Measurements from ENCODE around the gene STH. TPM values are rescaled to one million over a fixed set of nuclear protein-coding genes. Genes with fewer than 3 reads are reported as not detected.

Gene STH
- total RNA-seq, 4 donors from 2014 or later: not detected

DNA sequence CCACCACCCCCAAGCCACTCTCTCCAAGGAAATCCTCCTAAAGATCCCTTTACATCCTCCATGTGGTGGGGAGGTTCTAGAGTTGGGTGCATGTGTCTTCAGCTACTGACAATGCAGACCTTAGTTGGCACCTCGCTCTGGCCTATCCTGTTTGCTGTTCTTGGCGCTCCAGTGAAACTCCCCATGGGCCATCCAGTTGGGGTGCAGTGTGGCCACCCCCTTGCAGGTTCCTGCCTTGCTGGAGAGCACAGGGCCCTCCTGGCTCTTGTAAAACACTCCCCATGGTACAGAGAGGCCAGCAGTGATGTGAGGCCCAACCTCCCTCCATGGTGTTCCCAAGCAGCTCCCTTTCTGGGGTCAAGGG lies 22.7 kb upstream of the STH start:
- H3K27ac ChIP-seq (replicated peaks in 1 of 4): no peak overlapping the region
- H3K4me3 ChIP-seq: no peak overlapping the region
- no peaks in the 10 kb centered on the region for H3K9me3 ChIP-seq
- WGBS: 94% methylated on average over 2 of the region's 2 CpGs
- no peaks in the 10 kb centered on the region for H3K27me3 ChIP-seq
- no peak for DNase-seq (ENCODE audit: extremely low spot score)
- TF ChIP-seq POLR2A (IDR thresholded peaks at IDR 0.05; ENCODE audit: low read depth) (no peak), POLR2AphosphoS5 (IDR thresholded peaks at IDR 0.05) (no peak), EP300 (IDR thresholded peaks at IDR 0.05) (no peak)
- TF ChIP-seq, protein P1, sequence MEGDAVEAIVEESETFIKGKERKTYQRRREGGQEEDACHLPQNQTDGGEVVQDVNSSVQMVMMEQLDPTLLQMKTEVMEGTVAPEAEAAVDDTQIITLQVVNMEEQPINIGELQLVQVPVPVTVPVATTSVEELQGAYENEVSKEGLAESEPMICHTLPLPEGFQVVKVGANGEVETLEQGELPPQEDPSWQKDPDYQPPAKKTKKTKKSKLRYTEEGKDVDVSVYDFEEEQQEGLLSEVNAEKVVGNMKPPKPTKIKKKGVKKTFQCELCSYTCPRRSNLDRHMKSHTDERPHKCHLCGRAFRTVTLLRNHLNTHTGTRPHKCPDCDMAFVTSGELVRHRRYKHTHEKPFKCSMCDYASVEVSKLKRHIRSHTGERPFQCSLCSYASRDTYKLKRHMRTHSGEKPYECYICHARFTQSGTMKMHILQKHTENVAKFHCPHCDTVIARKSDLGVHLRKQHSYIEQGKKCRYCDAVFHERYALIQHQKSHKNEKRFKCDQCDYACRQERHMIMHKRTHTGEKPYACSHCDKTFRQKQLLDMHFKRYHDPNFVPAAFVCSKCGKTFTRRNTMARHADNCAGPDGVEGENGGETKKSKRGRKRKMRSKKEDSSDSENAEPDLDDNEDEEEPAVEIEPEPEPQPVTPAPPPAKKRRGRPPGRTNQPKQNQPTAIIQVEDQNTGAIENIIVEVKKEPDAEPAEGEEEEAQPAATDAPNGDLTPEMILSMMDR (IDR thresholded peaks at IDR 0.05): no peak
- H3K4me1 ChIP-seq: peaks cover 0 to 13% (median 8%) of the 10 kb centered on the region in 4 donors
- intact Hi-C loops (cut with DNase I): no loop called here
- no peaks in the 10 kb centered on the region for H3K36me3 ChIP-seq

DNA sequence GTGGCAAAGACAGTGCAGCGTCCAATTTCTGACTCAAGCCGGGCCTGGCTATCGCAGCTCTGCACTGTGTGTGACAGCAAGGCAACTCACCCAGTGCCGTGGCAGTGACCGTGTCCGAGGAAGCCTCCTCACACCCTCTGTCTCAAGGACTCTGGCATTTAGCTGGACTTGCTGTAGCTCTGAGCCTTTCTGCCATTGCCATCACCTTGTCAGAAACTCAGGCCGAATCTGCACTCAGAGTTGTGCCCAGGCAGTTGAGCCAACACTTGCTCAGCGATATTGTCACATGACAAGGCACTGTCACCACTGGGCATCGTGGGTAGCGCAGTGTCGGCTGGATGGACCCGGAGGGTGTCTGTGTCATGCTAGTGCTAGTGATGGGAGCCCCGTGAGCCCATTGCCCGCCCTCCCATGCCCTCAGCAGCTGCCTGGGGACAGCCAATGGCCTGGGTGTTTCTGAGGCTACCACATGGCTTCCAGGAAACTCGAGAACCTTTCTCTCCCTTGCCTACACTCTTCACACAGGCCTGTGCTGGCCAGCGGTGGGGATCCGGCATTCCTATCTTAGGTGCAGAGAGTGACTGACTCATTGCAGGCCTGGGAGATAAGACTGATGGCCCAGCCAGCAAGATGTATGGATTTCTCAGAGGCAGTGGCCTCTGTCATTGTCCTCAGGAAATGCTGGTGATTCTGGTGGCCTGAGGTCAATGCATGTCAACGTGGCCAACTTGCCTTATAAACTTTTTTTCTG lies 22.1 kb upstream of the STH start:
- 94% methylated on average over 15 of the region's 18 CpGs for WGBS
- intact Hi-C loops (cut with DNase I): no loop called here
- Histone ChIP-seq H3K4me3 (no peak overlapping the region), H3K27ac (replicated peaks in 1 of 4) (no peak overlapping the region), H3K9me3 (no peaks in the 10 kb centered on the region), H3K27me3 (no peaks in the 10 kb centered on the region), H3K36me3 (no peaks in the 10 kb centered on the region), H3K4me1 (peaks cover 0 to 13% (median 8%) of the 10 kb centered on the region in 4 donors)
- DNase-seq (ENCODE audit: extremely low spot score): no peak
- TF ChIP-seq EP300 (IDR thresholded peaks at IDR 0.05) (no peak), POLR2A (IDR thresholded peaks at IDR 0.05; ENCODE audit: low read depth) (no peak), POLR2AphosphoS5 (IDR thresholded peaks at IDR 0.05) (no peak)
- TF ChIP-seq, protein P1 (IDR thresholded peaks at IDR 0.05): no peak

DNA sequence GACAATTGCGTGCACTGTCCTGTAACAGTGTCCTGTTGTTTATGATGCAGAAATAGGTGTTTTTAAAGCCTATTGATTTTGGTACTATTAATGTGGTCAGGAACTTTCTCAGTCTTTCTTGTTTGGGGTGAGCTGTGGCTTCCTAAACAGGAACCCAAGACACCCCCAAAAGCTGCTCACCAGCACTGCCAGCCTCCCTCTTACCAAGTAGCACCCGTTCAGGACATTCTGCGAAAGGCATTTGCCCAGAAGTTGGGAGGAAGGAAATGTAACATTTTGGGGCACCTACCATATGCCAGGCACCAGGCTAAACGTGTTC lies 21.6 kb upstream of the STH start:
- no peak for TF ChIP-seq EP300 (IDR thresholded peaks at IDR 0.05)
- no peak for TF ChIP-seq POLR2A (IDR thresholded peaks at IDR 0.05; ENCODE audit: low read depth)
- TF ChIP-seq, protein P1 (IDR thresholded peaks at IDR 0.05): no peak
- TF ChIP-seq POLR2AphosphoS5 (IDR thresholded peaks at IDR 0.05): no peak

DNA sequence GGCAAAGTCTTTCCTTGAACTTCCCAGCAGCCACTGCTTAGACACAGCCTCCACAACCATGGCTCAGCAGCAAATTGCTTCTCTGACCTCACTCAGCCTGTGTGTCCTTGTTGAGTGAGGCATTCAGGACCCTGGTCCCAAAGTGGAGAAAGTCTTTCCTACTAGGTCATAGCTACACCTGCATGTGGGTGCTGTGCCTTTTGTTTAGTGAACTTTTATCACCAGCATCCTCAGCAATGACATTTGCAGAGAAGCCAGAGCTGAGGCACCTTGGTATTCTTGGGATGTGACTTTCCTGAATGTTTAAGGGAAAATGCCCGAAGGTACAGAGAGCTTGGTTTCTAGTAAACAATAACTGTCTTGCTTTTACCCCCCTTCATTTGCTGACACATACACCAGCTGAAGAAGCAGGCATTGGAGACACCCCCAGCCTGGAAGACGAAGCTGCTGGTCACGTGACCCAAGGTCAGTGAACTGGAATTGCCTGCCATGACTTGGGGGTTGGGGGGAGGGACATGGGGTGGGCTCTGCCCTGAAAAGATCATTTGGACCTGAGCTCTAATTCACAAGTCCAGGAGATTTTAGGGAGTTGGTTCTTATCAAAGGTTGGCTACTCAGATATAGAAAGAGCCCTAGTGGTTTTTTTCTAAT lies 20.9 kb upstream of the STH start:
- peaks cover 0 to 13% (median 8%) of the 10 kb centered on the region in 4 donors for H3K4me1 ChIP-seq
- no peaks in the 10 kb centered on the region for H3K27me3 ChIP-seq
- 90% methylated on average over 3 of the region's 3 CpGs for WGBS
- peaks cover 0 to 3% (median under 1%) of the 10 kb centered on the region in 4 donors for H3K36me3 ChIP-seq
- intact Hi-C loops (cut with DNase I): no loop called here
- TF ChIP-seq POLR2A (IDR thresholded peaks at IDR 0.05; ENCODE audit: low read depth) (no peak), EP300 (IDR thresholded peaks at IDR 0.05) (no peak), POLR2AphosphoS5 (IDR thresholded peaks at IDR 0.05) (no peak)
- TF ChIP-seq, protein P1 (IDR thresholded peaks at IDR 0.05): no peak
- H3K27ac ChIP-seq (replicated peaks in 1 of 4): no peak overlapping the region
- H3K9me3 ChIP-seq: no peaks in the 10 kb centered on the region
- no peak for DNase-seq (ENCODE audit: extremely low spot score)
- H3K4me3 ChIP-seq: no peak overlapping the region

More for the DNA sequence above, 21.6 kb upstream of the STH start:
- Histone ChIP-seq H3K4me3 (no peak overlapping the region), H3K9me3 (no peaks in the 10 kb centered on the region), H3K4me1 (peaks cover 0 to 13% (median 8%) of the 10 kb centered on the region in 4 donors), H3K27me3 (no peaks in the 10 kb centered on the region), H3K27ac (replicated peaks in 1 of 4) (no peak overlapping the region), H3K36me3 (no peaks in the 10 kb centered on the region)
- DNase-seq (ENCODE audit: extremely low spot score): no peak
- intact Hi-C loops (cut with DNase I): no loop called here
- WGBS: 91% methylated on average over 4 of the region's 4 CpGs

Data from esophagus muscularis mucosa (tissue), 4 donors.